Endothelial cell of umbilical vein (primary cell): Measurements from ENCODE around the gene FERMT2.

Experiments
- CTCF ChIP-seq, 2 donors: IDR thresholded peaks; 1 replicate in 1 of 2; 2 replicates in 1 of 2; pipeline ENCODE4 v1.5.1; 2011; ENCODE audit warnings: low read length in 2 of 2, mild to moderate bottlenecking in 2 of 2, moderate library complexity in 2 of 2, control low read depth in 1 of 2, inconsistent platforms in 1 of 2, low read depth in 1 of 2; ENCODE audit not compliant: insufficient read depth in 1 of 2; ENCODE audit errors: extremely low read depth in 1 of 2
- EZH2 ChIP-seq: IDR thresholded peaks from 2 replicates; pipeline ENCODE4 v1.6.1; 2012; ENCODE audit warnings: borderline replicate concordance, low read depth, mild to moderate bottlenecking, moderate library complexity, low read length, inconsistent platforms; ENCODE audit not compliant: severe bottlenecking
- GATA2 ChIP-seq: IDR thresholded peaks from 2 replicates; pipeline ENCODE4 v1.7.0; 2011; ENCODE audit warnings: low read depth, mild to moderate bottlenecking, moderate library complexity, mixed read lengths, low read length; ENCODE audit not compliant: insufficient read length, insufficient read depth
- JUN ChIP-seq: IDR thresholded peaks from 2 replicates; pipeline ENCODE4 v1.6.1; 2011; ENCODE audit warnings: borderline replicate concordance, low read depth; ENCODE audit not compliant: insufficient read length, insufficient read depth
- MAX ChIP-seq: IDR thresholded peaks from 2 replicates; pipeline ENCODE4 v1.6.1; 2011; ENCODE audit not compliant: insufficient read depth, insufficient read length
- MYC ChIP-seq: IDR thresholded peaks from one replicate; pipeline ENCODE4 v1.6.1; 2011; ENCODE audit warnings: mild to moderate bottlenecking, low read depth, low read length
- POLR2A ChIP-seq: IDR thresholded peaks from 2 replicates; pipeline ENCODE4 v1.6.1; 2012; ENCODE audit warnings: low read depth, mild to moderate bottlenecking, control low read depth, low read length
- POLR2AphosphoS5 ChIP-seq: IDR thresholded peaks from 2 replicates; pipeline ENCODE4 v1.6.1; 2012; ENCODE audit warnings: low read depth, mild to moderate bottlenecking, control low read depth, low read length, moderate library complexity; ENCODE audit not compliant: insufficient read depth

GRCh38 chr14:52845081-52845480 is 105.8 kb downstream of the FERMT2 start:
- TF ChIP-seq POLR2A = no peak
- no peak for TF ChIP-seq CTCF (IDR thresholded peaks at IDR 0.05; ENCODE audit: extremely low read depth in 1 of 2, insufficient read depth in 1 of 2, low read depth in 1 of 2, low read length in 2 of 2)
- no peak for TF ChIP-seq JUN
- no peak for TF ChIP-seq GATA2
- TF ChIP-seq MAX = no peak
- TF ChIP-seq MYC = no peak
- TF ChIP-seq POLR2AphosphoS5 = no peak
- no peak for TF ChIP-seq EZH2
